ENCODE results near the gene MFAP3L. TPM values are rescaled to one million over a fixed set of nuclear protein-coding genes. Genes with fewer than 3 reads are reported as not detected.

MFAP3L gene
- total RNA-seq, 4 donors from 2014 or later: 5.0 to 9.1 (median 6.4) TPM

GRCh38 chr4:169971456-169972015 is 54.7 kb downstream of the MFAP3L start:
- DNase-seq (ENCODE audit: extremely low spot score): no peak
- Histone ChIP-seq H3K4me3 (no peak overlapping the region), H3K36me3 (no peaks in the 10 kb centered on the region), H3K4me1 (no peaks in the 10 kb centered on the region), H3K27me3 (peaks cover 0 to 5% (median 0%) of the 10 kb centered on the region in 4 donors), H3K9me3 (no peaks in the 10 kb centered on the region), H3K27ac (replicated peaks in 1 of 4) (no peak overlapping the region)
- 76% methylated on average over 9 of the region's 9 CpGs for WGBS
- intact Hi-C loops (cut with DNase I): no loop called here
- no peak for TF ChIP-seq EP300 (IDR thresholded peaks at IDR 0.05)
- TF ChIP-seq CTCF (IDR thresholded peaks at IDR 0.05): no peak
- TF ChIP-seq POLR2AphosphoS5 (IDR thresholded peaks at IDR 0.05): no peak
- no peak for TF ChIP-seq POLR2A (IDR thresholded peaks at IDR 0.05; ENCODE audit: low read depth)

- Histone ChIP-seq H3K9me3 (no peaks in the 10 kb centered on the region), H3K27me3 (peaks cover 0 to 4% (median 0%) of the 10 kb centered on the region in 4 donors), H3K4me1 (no peaks in the 10 kb centered on the region), H3K36me3 (no peaks in the 10 kb centered on the region), H3K4me3 (no peak overlapping the region), H3K27ac (replicated peaks in 1 of 4) (no peak overlapping the region)
- 69% methylated on average over 2 of the region's 2 CpGs for WGBS
- TF ChIP-seq POLR2AphosphoS5 (IDR thresholded peaks at IDR 0.05): no peak
- no peak for TF ChIP-seq EP300 (IDR thresholded peaks at IDR 0.05)
- TF ChIP-seq CTCF (IDR thresholded peaks at IDR 0.05): no peak
- TF ChIP-seq POLR2A (IDR thresholded peaks at IDR 0.05; ENCODE audit: low read depth): no peak
- intact Hi-C loops (cut with DNase I): no loop called here
- DNase-seq (ENCODE audit: extremely low spot score): no peak
These were observed 57.2 kb downstream of the MFAP3L start for GRCh38 chr4:169968999-169969398.

- no peaks in the 10 kb centered on the region for H3K36me3 ChIP-seq
- TF ChIP-seq POLR2AphosphoS5 (IDR thresholded peaks at IDR 0.05): no peak
- TF ChIP-seq CTCF (IDR thresholded peaks at IDR 0.05): no peak
- no peak for TF ChIP-seq POLR2A (IDR thresholded peaks at IDR 0.05; ENCODE audit: low read depth)
- TF ChIP-seq EP300 (IDR thresholded peaks at IDR 0.05): no peak
- H3K27ac ChIP-seq (replicated peaks in 1 of 4): no peak overlapping the region
- no peak overlapping the region for H3K4me3 ChIP-seq
- H3K4me1 ChIP-seq: no peaks in the 10 kb centered on the region
- no peaks in the 10 kb centered on the region for H3K9me3 ChIP-seq
- DNase-seq (ENCODE audit: extremely low spot score): no peak
- no peaks in the 10 kb centered on the region for H3K27me3 ChIP-seq
- intact Hi-C loops (cut with DNase I): no loop called here
- 65% methylated on average over 1 of the region's 1 CpG for WGBS
These were observed 62.2 kb downstream of the MFAP3L start for GRCh38 chr4:169963998-169964397.

GRCh38 chr4:169959254-169959653 is 66.9 kb downstream of the MFAP3L start:
- DNase-seq (ENCODE audit: extremely low spot score): no peak
- H3K27ac ChIP-seq (replicated peaks in 1 of 4): no peak overlapping the region
- intact Hi-C loops (cut with DNase I): no loop called here
- H3K4me3 ChIP-seq: no peak overlapping the region
- no peaks in the 10 kb centered on the region for H3K36me3 ChIP-seq
- H3K27me3 ChIP-seq: peaks cover 0 to 13% (median 0%) of the 10 kb centered on the region in 4 donors
- 79% methylated on average over 3 of the region's 3 CpGs for WGBS
- TF ChIP-seq EP300 (IDR thresholded peaks at IDR 0.05) (no peak), POLR2AphosphoS5 (IDR thresholded peaks at IDR 0.05) (no peak), POLR2A (IDR thresholded peaks at IDR 0.05; ENCODE audit: low read depth) (no peak), CTCF (IDR thresholded peaks at IDR 0.05) (no peak)
- no peaks in the 10 kb centered on the region for H3K9me3 ChIP-seq
- H3K4me1 ChIP-seq: no peaks in the 10 kb centered on the region

GRCh38 chr4:169958629-169959028 is 67.6 kb downstream of the MFAP3L start:
- H3K9me3 ChIP-seq: no peaks in the 10 kb centered on the region
- no peaks in the 10 kb centered on the region for H3K4me1 ChIP-seq
- DNase-seq (ENCODE audit: extremely low spot score): no peak
- WGBS: 86% methylated on average over 7 of the region's 7 CpGs
- H3K36me3 ChIP-seq: no peaks in the 10 kb centered on the region
- H3K4me3 ChIP-seq: no peak overlapping the region
- intact Hi-C loops (cut with DNase I): no loop called here
- no peak for TF ChIP-seq POLR2AphosphoS5 (IDR thresholded peaks at IDR 0.05)
- TF ChIP-seq CTCF (IDR thresholded peaks at IDR 0.05): no peak
- TF ChIP-seq EP300 (IDR thresholded peaks at IDR 0.05): no peak
- TF ChIP-seq POLR2A (IDR thresholded peaks at IDR 0.05; ENCODE audit: low read depth): no peak
- peaks cover 0 to 13% (median 0%) of the 10 kb centered on the region in 4 donors for H3K27me3 ChIP-seq
- H3K27ac ChIP-seq (replicated peaks in 1 of 4): no peak overlapping the region
